NCI-H1105 treated with DMSO at 0.1 percent for 48 hours (cell line): ENCODE results near the gene ATRNL1.

Experiments used
- DNase-seq: peaks from one replicate; lab custom pipeline; 2025; lab: John Stamatoyannopoulos, UW

The ATRNL1 gene

DNA sequence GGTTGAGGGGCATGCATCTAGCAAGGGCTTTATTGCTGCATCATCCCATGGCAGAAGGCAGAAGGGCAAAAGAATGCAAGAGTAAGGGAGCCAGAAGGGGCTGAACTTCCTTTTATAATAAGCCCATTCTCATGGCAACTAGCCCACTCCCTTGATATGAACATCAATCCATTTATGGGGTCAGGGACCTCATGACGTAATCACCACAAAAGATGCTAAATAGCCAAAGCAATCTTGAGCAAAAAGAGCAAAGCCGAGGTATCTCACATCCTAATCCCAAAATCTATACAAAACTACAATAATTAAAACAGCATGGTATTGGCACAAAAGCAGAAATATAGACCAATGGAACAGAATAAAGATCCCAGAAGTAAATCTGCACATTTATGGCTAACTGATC, 499.9 kb downstream of the ATRNL1 start:
- no peak for DNase-seq

DNA sequence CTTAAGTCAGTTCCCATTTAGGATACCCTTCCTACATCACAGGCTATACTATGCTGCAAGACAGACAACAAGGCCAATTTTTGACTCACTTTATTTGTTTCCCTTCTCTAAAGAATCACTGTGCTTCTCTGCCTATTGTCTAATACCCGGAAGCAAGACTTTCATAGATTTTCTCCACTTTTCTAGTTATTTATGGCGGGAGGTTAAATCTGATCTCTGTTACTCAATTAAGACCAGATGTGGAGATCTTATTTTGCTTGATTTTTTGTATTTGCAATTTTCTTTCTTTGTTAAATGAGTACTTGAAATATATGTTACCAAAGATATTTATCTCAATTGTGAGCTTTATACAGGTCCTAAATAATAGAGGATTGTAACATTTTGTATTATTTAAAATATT, 511.5 kb downstream of the ATRNL1 start:
- DNase-seq, result no peak

DNA sequence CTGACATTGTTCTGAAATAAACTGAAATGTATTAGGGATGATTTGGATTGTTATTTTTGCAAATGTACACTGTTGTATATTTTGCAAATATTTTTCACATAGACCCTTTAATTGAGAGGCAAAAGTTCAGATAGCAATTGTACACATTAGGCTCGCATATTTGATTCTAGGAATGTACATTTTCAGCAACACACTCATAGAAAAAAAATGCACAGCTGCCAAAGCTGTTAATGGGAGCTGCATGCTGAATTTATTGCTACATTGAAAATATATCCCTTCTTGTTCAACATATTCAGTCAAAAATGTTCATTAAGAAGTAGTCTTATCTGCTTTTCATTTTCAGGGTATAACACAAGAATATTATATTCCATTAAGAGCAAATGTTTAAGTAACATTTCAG, 512.9 kb downstream of the ATRNL1 start:
- DNase-seq, result no peak

DNA sequence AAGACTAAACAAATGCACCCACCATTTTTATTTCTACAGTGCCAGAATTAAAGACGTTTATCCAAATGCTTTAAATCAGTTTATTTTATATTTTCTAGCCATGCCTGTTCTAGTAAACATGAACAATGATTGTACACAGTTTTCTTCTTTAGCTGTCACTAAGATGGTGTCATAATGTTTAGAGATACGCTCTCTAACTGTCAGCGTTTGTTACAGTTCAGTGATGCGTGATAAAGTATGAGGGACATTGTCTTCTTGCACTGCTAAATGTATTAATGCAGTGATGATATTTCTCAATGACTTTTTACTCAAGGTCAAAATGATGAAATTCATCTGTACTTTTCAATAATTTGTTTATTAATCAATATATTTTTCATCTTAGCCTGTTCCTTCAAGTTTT, 513.6 kb downstream of the ATRNL1 start:
- DNase-seq, result no peak

DNA sequence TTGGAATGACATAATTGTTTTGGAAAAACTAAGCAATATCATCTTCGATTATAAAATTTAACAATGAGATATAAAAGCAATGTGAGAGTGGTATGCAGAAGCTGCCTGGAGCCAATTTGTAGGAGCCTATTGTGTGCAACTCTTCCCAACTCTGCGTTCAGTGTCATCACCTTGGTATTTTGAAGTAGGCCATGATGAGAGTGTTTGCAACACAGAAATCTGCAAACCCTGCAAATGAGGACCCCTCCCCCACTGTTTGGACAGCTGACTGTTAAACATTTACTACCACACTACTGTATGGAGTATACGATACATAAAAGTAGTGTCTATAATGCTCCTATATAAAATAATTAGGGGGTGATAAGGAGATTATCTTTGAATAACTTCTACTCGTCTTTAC, 531.3 kb downstream of the ATRNL1 start:
- DNase-seq, result peak; percentile 23

DNA sequence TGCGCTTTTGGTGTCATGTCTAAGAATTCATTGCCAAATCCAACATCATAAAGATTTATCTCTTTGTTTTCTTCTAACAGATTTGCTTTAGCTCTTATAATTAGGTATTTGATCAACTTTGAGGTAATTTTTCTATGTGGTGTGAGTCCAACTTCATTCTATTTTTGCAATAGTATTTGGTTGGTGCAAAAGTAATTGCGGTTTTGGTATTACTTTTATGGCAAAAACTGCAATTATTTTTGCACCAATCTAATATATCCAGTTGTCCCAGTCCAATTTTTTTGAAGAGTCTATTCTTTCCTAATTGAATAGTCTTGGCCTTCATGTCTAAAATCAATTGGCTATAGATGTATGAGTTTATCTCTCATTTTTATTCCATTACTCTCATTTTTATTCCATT, 535.5 kb downstream of the ATRNL1 start:
- DNase-seq, result no peak

DNA sequence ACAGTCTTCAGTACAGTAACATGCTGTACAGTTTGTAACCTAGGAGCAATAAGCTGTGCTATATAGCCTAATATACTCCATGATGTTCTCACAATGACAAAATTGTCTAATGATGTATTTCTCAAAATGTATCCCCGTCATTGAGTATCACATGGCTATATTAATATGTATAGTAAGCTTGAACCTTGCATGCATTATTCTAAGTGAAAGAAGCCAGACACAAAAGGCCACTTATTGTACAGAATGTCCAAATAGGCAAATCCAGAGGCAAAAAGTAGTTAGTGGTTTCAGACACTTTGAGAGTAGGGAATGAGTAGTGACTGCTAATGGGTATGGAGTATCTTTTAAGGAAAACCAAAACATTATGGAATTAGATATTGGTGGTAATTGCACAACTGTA, 545.1 kb downstream of the ATRNL1 start:
- no peak for DNase-seq

DNA sequence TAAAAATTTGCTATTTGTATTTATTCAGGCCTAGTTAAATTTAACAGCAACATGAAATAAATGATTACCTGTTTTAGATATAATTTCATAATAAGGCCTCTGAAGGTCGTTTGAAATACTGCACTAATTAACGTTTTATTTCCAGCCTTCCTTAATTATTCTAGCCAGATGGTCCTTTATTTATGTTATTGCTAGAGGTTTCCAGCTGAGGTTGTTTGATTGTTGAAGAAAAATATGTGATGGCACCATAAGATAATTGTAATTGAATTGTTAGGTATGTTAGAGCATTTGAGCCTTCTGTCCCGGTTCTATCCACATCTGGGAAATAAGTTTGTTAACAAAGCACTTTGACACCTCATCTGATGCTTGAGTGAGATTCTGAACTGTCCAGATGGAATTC, 556.1 kb downstream of the ATRNL1 start:
- no peak for DNase-seq

DNA sequence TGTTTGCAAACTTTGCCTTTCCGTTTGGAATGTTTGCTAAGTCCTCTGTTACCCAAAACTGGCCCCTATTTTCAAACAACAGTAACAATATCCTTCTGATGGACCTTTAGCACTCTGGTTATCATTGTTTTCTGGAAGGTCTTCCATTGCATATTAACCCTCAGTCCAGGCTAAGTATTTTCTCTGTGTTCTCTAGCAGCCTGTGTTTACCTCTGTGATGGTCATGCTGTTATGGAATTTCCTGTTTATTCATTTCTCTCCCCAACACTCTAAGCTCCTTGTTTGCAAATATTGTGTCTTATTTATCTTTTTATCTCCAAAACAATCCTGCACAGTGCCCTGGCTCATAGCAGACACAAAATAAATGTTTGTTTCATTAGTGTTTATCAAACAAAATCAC, 560.3 kb downstream of the ATRNL1 start:
- DNase-seq, result no peak

DNA sequence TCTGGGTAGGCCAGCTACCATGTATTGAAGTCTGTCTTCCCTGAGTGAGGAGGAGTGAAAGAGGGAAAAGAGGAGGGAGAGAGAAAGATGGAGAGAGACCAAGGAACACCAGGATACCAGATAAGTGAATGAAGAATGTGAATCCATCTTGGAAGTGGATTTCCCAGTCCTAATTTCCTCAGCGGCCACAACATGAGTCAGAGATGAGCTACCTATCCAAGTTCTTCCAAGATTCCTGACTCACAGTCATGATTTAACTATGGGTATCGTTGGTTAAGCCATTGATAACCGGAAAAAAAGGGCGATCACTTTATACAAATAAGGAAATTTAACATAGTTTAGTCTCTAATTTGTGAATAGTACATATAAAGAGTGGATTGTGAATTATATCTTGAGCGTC, 561.8 kb downstream of the ATRNL1 start:
- no peak for DNase-seq

DNA sequence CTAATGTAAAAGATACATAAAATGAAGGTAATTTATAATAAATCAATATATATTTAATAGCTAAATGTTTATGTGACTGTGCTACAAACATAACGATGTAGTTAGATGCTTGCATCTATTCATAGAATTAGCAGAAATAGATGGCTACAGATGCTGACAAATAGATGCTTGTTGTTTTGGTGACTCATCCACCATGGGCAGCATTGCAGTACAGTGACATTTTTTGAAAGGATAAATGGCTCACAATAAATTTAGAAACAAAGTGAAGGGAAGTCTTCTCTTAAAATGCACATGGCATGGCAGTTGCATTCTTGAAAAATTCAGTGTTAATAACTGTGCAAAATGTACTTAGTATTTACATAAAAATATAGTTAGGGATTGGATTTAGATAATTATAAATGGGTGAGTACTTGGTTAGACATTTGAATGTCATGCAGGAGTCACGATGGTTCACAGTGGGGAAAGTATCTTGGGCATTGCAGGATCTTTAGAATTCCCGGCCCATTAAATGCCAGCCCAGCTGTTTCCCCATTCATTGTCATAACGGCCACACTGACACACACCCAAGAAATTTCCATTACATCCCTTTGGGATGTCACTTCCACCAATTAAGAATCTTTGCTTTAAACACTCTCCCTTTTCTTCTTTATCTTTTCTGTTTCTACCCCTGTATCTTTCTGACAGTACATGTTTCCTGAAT, 564.1 kb downstream of the ATRNL1 start:
- DNase-seq, result no peak

DNA sequence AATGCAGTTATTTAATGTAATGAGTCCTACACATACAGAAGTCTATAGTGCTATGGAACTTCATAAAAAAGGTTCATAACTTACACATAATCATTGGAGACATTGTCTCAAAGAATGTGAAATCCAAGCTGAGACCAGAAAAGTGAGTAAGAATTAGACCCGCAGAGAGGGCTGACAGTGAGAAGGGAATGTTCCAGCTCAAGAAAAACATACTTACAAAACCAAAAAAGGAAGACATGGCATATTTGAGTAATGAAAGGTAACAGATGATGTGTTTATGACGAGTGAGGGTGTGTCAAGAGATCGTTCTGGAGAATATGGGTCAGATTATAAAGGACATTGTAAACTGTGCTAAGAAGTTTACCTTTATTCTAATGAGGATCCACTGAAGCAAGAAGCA, 566.5 kb downstream of the ATRNL1 start:
- no peak for DNase-seq

DNA sequence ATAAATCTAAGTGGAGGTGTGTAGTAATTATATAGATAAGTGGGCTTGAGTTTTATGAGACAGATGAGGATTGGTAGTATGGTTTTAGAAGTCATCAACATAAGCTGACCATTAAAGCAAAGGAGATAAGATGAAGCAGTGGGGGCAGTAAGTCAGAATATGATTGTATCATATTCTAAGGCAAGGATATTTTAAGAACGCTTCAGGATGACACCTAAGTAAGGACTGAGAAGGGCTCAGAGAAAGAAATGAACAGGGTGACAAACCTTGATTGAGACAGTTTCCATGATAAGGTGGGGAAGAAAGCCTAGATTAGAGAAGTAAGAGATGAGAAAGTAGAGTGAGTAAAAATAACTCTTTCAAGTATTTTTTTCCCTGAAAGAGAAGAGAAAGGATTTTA, 567.2 kb downstream of the ATRNL1 start:
- no peak for DNase-seq

DNA sequence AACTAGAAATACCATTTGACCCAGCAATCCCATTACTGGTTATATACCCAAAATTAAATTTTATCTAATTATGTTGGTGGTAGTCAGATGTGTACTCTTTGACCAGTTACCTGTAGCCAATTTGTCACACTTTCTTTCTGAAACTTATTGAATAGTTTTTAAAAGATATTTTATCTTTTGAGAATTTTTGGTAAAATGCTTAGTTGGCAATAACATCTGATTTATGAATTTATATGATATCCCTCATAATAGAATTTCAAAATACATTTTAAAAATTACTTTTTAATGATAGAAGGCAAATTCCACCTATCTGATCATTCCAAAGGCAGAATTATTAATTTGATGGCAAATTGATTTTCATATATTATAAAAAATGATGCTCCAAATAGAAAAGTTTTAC, 569.3 kb downstream of the ATRNL1 start:
- no peak for DNase-seq

DNA sequence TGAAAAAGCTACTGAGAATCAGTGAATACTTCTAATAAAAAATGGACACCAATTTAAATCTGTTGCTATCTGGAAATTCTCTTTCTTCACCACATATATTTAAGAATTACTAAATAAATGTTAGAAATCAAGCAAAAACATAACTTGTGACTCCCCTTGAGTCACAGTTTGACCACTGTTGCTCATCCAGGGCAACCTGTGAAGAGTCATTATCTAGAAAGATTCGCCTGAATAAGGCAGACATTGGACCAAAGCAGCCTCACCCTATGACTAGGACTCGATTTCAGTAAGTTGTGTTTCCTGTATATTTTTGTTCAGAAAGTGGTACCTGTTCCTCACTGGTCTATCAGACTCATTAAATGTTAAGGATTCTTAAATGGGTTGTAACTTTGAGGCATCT, 572.4 kb downstream of the ATRNL1 start:
- DNase-seq, result no peak

DNA sequence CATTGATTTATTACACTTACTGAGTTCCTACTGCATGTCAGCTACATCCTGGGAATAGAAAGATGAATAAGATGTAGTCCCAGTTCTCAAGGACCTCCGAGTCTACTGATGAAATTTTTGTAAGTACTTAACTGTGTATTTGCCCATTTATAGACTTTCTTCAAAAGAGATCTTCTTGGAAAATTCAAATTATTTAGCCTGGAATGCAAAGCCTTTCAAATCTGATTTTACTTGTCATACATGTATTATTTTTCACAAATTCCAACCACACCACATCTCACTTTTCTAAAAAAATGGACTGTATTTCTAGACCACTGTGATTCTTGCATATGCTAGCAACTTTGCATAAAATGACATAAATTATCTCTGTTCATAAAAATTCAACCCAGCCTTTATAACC, 581.3 kb downstream of the ATRNL1 start:
- no peak for DNase-seq

DNA sequence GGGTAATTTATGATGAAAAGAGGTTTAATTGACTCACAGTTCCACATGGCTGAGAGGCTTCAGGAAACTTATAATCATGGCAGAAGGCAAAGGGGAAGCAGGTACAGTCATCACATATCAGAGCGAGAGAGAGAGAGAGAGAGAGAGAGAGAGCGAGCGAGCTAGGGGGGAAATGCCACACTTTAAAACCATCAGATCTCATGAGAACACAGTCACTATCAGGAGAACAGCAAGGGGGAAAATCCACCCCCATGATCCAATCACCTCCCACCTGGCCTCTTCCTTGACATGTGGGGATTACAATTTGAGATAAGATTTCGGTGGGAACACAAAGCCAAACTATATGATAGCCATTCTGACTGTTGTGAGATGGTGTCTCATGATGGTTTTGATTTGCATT, 603.6 kb downstream of the ATRNL1 start:
- DNase-seq, result peak; percentile 48

DNA sequence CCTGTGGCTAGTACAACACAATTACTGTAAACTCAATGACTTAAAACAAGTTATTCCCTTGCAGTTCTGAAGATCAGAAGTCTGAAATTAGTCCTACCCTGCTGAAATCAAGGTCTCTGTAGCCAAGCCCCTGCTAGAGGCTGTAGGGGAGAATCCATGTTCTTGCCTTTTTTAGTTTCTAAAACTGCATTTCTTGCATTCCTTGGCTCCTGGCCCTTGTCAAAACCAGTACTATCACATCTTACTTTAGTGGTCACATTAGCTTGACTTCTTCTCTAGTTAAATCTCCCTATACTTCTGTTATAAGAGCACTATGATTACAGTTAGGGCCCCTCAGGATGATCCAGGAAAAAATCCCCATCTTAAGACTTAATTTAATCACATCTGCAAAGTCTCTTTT, 612.9 kb downstream of the ATRNL1 start:
- DNase-seq, result no peak

DNA sequence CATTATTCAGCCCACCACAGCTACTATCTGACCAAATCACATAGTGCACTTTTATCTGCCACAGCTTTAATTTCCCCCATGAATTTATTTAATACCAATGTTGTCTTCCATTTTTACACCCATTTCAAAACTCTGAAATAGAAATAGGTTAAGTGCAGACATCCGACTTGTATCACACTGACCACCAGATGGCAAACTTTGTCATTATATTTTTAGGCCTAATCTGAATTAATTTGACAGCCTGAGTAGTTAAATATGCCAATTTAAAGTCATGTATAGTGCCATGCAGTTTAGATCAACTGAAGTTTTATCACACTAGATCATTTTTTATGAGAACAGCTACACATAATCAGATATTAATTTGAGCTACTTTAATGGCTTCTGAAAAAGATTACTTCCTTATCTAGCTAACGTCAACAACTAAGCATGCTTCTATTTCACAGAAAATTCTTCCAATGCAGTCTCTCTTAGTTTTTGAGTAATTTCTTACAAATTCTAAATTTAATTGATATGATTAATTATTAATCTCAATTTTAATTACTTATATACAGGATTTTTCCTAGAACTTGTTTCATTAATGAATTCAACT, 613.4 kb downstream of the ATRNL1 start:
- DNase-seq, result peak; percentile 10

DNA sequence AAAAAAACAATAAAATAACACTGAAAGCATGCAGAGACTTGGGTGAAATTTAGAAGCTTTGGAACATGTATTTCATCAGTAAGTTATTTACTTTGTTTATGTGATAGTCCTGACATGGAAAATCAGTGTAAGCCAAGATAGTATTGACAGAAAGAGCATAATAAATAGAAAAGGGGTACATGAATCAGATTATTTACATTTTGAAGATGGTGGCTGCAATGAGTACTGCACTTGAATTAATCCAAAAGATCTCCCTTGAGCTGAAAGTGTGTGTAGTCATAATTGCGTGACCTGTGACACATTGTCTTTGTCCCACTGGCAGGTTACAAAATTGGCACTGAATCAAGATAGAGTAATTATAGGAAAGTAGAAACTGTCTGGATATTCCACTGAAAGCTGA, 617.0 kb downstream of the ATRNL1 start:
- DNase-seq, result peak; percentile 77

DNA sequence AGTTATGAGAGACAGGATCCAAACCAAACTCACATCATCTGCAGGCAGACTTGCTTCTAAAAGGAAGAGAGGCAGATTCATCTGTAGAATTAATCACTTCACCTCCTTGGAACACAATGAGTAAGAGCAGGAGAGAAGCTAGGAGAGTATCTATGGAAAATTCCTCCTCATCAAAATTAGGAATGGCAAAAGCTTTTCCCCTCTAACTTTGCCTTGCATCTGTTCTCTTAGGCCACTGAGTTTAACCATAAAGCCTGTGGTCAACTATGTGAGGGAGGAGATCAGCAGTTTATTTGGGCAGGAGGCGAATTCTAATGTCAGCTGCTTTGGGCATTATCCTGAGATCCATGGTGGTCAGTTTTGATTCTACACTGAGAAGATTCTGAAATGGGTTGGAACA, 618.1 kb downstream of the ATRNL1 start:
- no peak for DNase-seq

DNA sequence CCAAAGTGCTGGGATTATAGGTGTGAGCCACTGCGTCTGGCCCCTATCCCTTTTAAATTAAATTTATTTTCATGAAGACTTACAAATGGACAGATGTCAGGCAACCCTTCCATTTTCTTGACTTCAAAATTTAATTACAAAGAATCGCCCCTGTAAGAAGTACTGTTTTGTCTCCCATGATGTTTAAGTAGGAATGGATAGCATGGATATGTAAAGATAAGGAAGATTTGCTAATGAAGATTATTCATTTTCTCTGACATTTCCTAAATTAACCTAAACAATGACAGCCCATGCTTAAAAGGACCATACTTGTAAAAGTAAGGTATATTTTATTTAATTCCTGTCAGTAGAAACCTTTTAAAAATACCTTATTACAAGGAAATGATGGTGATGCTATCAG, 627.0 kb downstream of the ATRNL1 start:
- no peak for DNase-seq

DNA sequence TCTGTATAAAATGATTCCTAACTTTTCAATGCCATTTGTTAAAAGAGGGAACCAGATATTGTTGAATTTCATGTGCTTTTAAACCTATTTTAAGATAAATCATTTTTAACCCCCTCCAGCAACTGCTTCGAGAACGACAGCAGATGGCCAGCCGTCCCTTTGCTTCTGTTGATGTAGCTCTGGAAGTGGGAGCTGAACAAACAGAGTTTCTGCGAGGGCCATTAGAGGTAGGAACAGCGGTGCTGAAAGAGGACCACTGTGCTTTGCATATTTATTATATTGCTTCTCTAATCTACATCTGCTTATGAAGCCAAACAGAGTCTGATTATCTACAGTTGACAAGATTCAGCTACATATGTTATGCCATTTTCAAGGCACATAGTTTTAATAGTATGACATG, 634.0 kb downstream of the ATRNL1 start:
- DNase-seq, result no peak

DNA sequence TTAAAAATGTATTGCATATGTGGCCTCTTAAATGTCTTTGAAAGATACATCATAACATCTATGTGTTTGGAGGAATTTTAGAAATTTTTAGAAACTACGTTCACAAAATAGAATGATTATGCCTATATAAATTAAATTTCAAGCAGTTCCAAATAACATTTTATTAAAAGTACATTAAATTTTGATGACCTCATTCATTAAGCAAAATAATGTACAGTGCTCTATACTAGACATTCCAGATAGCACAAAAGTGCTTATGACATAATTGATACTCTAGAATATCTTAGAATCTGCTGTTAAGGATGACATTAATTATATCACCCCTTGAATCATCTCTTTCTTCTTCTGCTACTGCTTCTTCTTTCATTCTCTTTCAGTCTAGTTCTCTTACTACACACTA, 650.9 kb downstream of the ATRNL1 start:
- DNase-seq, result no peak
